Measurements from ENCODE around the gene JARID2. TPM values are rescaled to one million over a fixed set of nuclear protein-coding genes. Genes with fewer than 3 reads are reported as not detected.

JARID2 gene
- total and polyA plus RNA-seq, 2 of the 13 experiments (the other 11 are each of a cell fraction or from before 2014, with no cell fraction given): 7.5 to 10.3 TPM

DNA sequence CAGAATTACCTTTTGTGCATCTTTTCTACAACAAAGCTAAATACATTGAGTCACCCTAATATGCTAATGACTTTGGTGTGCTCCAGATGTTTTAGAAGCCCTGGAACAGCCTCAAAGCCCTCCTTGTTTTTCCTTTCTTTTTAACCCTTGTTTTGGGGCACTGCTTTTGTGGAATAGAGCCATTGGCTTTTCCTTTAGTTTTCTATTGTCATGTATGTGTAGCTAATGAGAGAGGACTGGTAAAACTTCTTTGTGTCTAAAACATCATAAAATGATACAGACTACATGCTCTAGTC lies 158.8 kb downstream of the JARID2 start:
- H3K4me1 ChIP-seq (ENCODE audit: insufficient read depth, low read length): peaks cover 37% of the 10 kb centered on the region
- H3K4me2 ChIP-seq (ENCODE audit: low read depth, low read length): no peak overlapping the region
- ChIA-PET CTCF (ENCODE audit: low intra/inter-chr PET ratio, low total read pairs) (no interaction called here), POLR2A (no interaction called here)
- no peak overlapping the region for H3K4me3 ChIP-seq (replicated peaks in 1 of 3; ENCODE audit: insufficient read depth in 1 of 3, low read depth in 2 of 3, low read length in 3 of 3)
- intact Hi-C loops (cut with micrococcal nuclease; ENCODE audit: unreplicated experiment): loop anchor here (5.0 kb wide), 1 partner anchor 493 kb away; no protein-coding TSS in a partner anchor
- no peaks in the 10 kb centered on the region; a peak in 1 of 5 replicates for H3K36me3 ChIP-seq (replicated peaks in 1 of 2; ENCODE audit: control insufficient read depth in 1 of 2, insufficient read depth in 2 of 2, low read length in 2 of 2)
- in situ Hi-C loops (cut with HindIII; ENCODE audit: extremely low pct_ligation_motif_present, low pct_unique_long_range_greater_than_20kb): no loop called here
- FAIRE-seq: no peak
- no TSS peak for BruUV-seq (replicated peaks)
- H2AFZ ChIP-seq (ENCODE audit: low read length): no peak overlapping the region
- H3K79me2 ChIP-seq (ENCODE audit: insufficient read depth, low read length): peaks cover 9% of the 10 kb centered on the region
- no peaks in the 10 kb centered on the region for H3K27me3 ChIP-seq (ENCODE audit: control insufficient read depth in 1 of 2, insufficient read depth in 2 of 2, low read length in 2 of 2)
- DNase-seq (ENCODE audit: low spot score): no peak
- no peak overlapping the region for H3K27ac ChIP-seq (ENCODE audit: extremely low read length, insufficient read depth, low read length)
- ATAC-seq: no peak
- peaks cover 9% of the 10 kb centered on the region; the same call in 1 of the 2 replicates for H4K20me1 ChIP-seq (ENCODE audit: insufficient read depth, low read length)
- no peaks in the 10 kb centered on the region for H3K9me3 ChIP-seq (ENCODE audit: low read length)
- H3K9ac ChIP-seq (ENCODE audit: insufficient read depth, low read depth, low read length): no peak overlapping the region
- TF ChIP-seq AKNA (CRISPR knock-in tag; IDR thresholded peaks at IDR 0.05; ENCODE audit: borderline replicate concordance) (no peak), ZSCAN12 (CRISPR knock-in tag; IDR thresholded peaks at IDR 0.05) (no peak), ZBTB39 (CRISPR knock-in tag; IDR thresholded peaks at IDR 0.05) (no peak), ZNF646 (CRISPR knock-in tag; IDR thresholded peaks at IDR 0.05) (no peak), KDM6A (CRISPR knock-in tag; IDR thresholded peaks at IDR 0.05; ENCODE audit: low read depth) (no peak), CEBPG (CRISPR knock-in tag; IDR thresholded peaks at IDR 0.05) (no peak), PREB (CRISPR knock-in tag; IDR thresholded peaks at IDR 0.05) (no peak), ZBTB42 (CRISPR knock-in tag; IDR thresholded peaks at IDR 0.05) (no peak), ZNF33A (CRISPR knock-in tag; IDR thresholded peaks at IDR 0.05; ENCODE audit: borderline replicate concordance) (no peak), SP4 (CRISPR knock-in tag; IDR thresholded peaks at IDR 0.05) (no peak), CREB1 (IDR thresholded peaks at IDR 0.05) (no peak), CREB1 (CRISPR knock-in tag; IDR thresholded peaks at IDR 0.05) (no peak)

All from HepG2 (cell line).